DMS 273 treated with DMSO at 0.1 percent for 48 hours (cell line): ENCODE results near the gene ATP1B4.

Source experiments
- DNase-seq: peaks from one replicate; lab custom pipeline; 2025; lab: John Stamatoyannopoulos, UW

Gene ATP1B4

GRCh38 chrX:120377179-120377578, 15.3 kb downstream of the ATP1B4 start:
- no peak for DNase-seq

- DNase-seq, result no peak
Measured at GRCh38 chrX:120377715-120378114, 15.8 kb downstream of the ATP1B4 start.

- no peak for DNase-seq
Measured at GRCh38 chrX:120378570-120378969, 16.7 kb downstream of the ATP1B4 start.

- no peak for DNase-seq
Measured at GRCh38 chrX:120379937-120380681, 18.2 kb downstream of the ATP1B4 start.

GRCh38 chrX:120380699-120381098, 18.8 kb downstream of the ATP1B4 start:
- peak; percentile 20 for DNase-seq

GRCh38 chrX:120401301-120401700, 39.4 kb downstream of the ATP1B4 start:
- no peak for DNase-seq

- no peak for DNase-seq
Measured at GRCh38 chrX:120402369-120402768, 40.5 kb downstream of the ATP1B4 start.

- DNase-seq, result no peak
Measured at GRCh38 chrX:120406638-120407037, 44.7 kb downstream of the ATP1B4 start.

- DNase-seq, result no peak
Measured at GRCh38 chrX:120408168-120408567, 46.3 kb downstream of the ATP1B4 start.

GRCh38 chrX:120419463-120419862, 57.6 kb downstream of the ATP1B4 start:
- no peak for DNase-seq

GRCh38 chrX:120426599-120426998, 64.7 kb downstream of the ATP1B4 start:
- no peak for DNase-seq

GRCh38 chrX:120428309-120428708, 66.4 kb downstream of the ATP1B4 start:
- DNase-seq, result no peak

- DNase-seq, result no peak
Measured at GRCh38 chrX:120429776-120430540, 68.1 kb downstream of the ATP1B4 start.
